Glutamatergic neuron (in vitro differentiated cells): ENCODE data around the gene KLHL33. TPM values are rescaled to one million over a fixed set of nuclear protein-coding genes. Genes with fewer than 3 reads are reported as not detected.

Experiments used
- DNase-seq: peaks from one replicate; pipeline ENCODE4 v3.0.0; 2022
- H3K27ac Mint-ChIP-seq: one replicate; pipeline ENCODE4 v1.8.0; 2020; ENCODE audit warnings: mild to moderate bottlenecking, mixed read lengths, inconsistent platforms; ENCODE audit not compliant: unreplicated experiment
- H3K27me3 Mint-ChIP-seq: one replicate; pipeline ENCODE4 v1.8.0; 2020; ENCODE audit warnings: mild to moderate bottlenecking, moderate library complexity, mixed read lengths, inconsistent platforms; ENCODE audit not compliant: unreplicated experiment
- H3K36me3 Mint-ChIP-seq: one replicate; pipeline ENCODE4 v1.8.0; 2020; ENCODE audit warnings: mild to moderate bottlenecking, mixed read lengths, inconsistent platforms; ENCODE audit not compliant: unreplicated experiment
- H3K4me1 Mint-ChIP-seq: one replicate; pipeline ENCODE4 v1.8.0; 2020; ENCODE audit warnings: mild to moderate bottlenecking, low read depth, mixed read lengths, inconsistent platforms; ENCODE audit not compliant: unreplicated experiment
- H3K4me3 Mint-ChIP-seq: one replicate; pipeline ENCODE4 v1.8.0; 2020; ENCODE audit warnings: mild to moderate bottlenecking, mixed read lengths, inconsistent platforms; ENCODE audit not compliant: unreplicated experiment
- H3K9me3 Mint-ChIP-seq: one replicate; pipeline ENCODE4 v1.8.0; 2020; ENCODE audit warnings: mild to moderate bottlenecking, moderate library complexity, mixed read lengths, inconsistent platforms; ENCODE audit not compliant: unreplicated experiment
- CTCF ChIP-seq: fragments of 200-600 bp; sonication (generic); IDR thresholded peaks from one replicate; pipeline ENCODE4 v1.5.0; 2021; ENCODE audit not compliant: partially characterized antibody, unreplicated experiment
- total RNA-seq: library from RNA; stranded (reverse); fragmentation: NEBNext Ultra II Directional; extraction: Animal tissue kit (Norgen Biotek cat#: 25700); gene quantifications from one replicate; pipeline ENCODE4 v1.2.1, GENCODE V29; 2021; ENCODE audit not compliant: unreplicated experiment

The KLHL33 gene
- total RNA-seq, 1 donor from 2014 or later, result 0.15 TPM

DNA sequence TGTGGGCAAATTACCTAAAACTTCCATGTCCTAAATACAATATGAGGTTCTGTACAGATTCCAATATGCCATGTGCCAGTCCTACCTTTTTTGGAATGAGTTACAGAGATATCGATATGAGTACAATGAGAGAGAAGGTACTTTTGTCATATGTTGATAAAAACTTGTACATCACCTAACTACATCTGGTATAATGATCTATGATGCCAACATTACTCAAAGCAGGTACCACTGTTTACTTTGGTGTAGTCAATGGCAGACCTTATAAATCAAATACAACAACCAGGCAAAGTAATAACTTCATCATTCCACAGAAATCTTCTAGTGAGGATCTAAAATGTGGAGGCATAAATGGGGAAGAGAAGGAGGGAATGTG, 35.4 kb downstream of the KLHL33 start:
- no peak for TF ChIP-seq CTCF
- no peak overlapping the region for H3K27ac Mint-ChIP-seq
- H3K27me3 Mint-ChIP-seq, result no peaks in the 10 kb centered on the region
- no peaks in the 10 kb centered on the region for H3K9me3 Mint-ChIP-seq
- peaks cover 5% of the 10 kb centered on the region for H3K36me3 Mint-ChIP-seq
- H3K4me3 Mint-ChIP-seq, result no peak overlapping the region
- no peak for DNase-seq
- no peaks in the 10 kb centered on the region for H3K4me1 Mint-ChIP-seq

- Mint-ChIP-seq H3K4me1 (no peaks in the 10 kb centered on the region), H3K27me3 (no peaks in the 10 kb centered on the region), H3K4me3 (no peak overlapping the region), H3K9me3 (no peaks in the 10 kb centered on the region), H3K36me3 (no peaks in the 10 kb centered on the region), H3K27ac (no peak overlapping the region)
- TF ChIP-seq CTCF, result no peak
- DNase-seq, result no peak
These were observed 38.5 kb downstream of the KLHL33 start for GRCh38 chr14:20397511-20397910.

DNA sequence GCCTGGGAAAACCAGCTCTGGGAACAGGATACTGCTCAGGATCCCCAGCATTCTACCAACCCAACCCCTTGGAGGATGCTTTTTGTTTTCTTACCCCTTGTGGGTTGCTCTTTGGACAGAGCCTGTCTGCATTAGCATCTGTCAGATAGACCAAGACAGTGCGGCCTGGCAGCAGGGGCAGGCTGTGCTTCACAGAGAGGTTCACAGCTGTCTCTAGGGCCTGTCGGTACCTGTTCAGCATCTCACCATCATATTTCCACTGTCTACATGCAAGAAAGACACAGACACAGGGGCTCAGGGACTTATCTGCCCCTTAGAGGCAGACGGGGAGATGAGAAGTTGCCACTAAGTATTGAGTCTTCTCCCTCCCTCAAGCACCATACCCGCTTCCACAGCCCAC, 44.5 kb downstream of the KLHL33 start:
- Mint-ChIP-seq H3K36me3 (no peaks in the 10 kb centered on the region), H3K9me3 (no peaks in the 10 kb centered on the region), H3K27me3 (no peaks in the 10 kb centered on the region), H3K27ac (no peak overlapping the region), H3K4me3 (no peak overlapping the region), H3K4me1 (peaks cover 2% of the 10 kb centered on the region)
- DNase-seq, result no peak
- no peak for TF ChIP-seq CTCF

- Mint-ChIP-seq H3K27me3 (no peaks in the 10 kb centered on the region), H3K9me3 (peaks cover 2% of the 10 kb centered on the region), H3K36me3 (peaks cover 4% of the 10 kb centered on the region), H3K27ac (no peak overlapping the region), H3K4me3 (no peak overlapping the region), H3K4me1 (peaks cover 2% of the 10 kb centered on the region)
- no peak for DNase-seq
- TF ChIP-seq CTCF, result no peak
These were observed 47.8 kb downstream of the KLHL33 start for GRCh38 chr14:20388159-20388558.

DNA sequence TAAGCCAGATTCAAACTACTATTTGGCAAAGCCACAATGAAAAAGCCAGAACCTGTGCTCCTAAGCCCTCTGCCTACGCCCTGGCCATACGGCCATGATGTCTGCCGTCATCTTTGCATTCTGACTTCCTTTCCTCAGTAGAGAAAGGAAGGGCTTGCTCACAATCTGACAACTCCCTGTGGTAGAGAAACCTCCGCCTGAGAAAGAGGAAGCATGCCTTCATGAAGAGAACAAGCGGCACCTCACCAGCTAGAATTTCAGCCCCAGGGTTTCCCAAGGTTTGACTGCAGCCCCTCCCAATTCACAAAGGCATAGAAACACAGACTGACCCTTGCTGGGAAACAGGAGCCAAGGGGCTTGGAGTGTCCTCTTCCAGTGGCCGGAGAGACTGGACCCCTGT, 48.4 kb downstream of the KLHL33 start:
- H3K9me3 Mint-ChIP-seq, result peaks cover 2% of the 10 kb centered on the region
- DNase-seq, result no peak
- peaks cover 2% of the 10 kb centered on the region for H3K4me1 Mint-ChIP-seq
- H3K27me3 Mint-ChIP-seq, result no peaks in the 10 kb centered on the region
- no peak overlapping the region for H3K4me3 Mint-ChIP-seq
- peaks cover 4% of the 10 kb centered on the region for H3K36me3 Mint-ChIP-seq
- no peak for TF ChIP-seq CTCF
- no peak overlapping the region for H3K27ac Mint-ChIP-seq
